ENCODE measurements around the gene EARS2. TPM values are rescaled to one million over a fixed set of nuclear protein-coding genes. Genes with fewer than 3 reads are reported as not detected.

EARS2 gene
- total RNA-seq, 1 donor, result 22.6 TPM

DNA sequence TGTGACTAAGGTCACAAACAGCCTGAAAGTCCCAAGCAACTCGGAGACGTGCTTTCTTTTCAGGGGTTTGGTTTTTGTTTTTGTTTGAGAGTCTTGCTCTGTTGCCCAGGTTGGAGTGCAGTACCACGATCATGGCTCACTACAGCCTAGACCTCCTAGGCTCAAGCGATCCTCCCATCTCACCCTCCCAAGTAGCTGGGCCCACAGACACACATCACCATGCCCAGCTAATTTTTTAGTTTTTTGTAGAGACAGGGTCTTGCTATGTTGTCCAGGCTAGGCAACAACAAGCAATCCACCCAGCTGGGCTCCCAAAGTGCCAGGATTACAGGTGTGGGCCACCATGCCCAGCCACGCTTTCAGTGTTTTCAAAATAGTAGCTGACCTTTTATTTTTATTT, 27.1 kb downstream of the EARS2 start:
- H3K4me3 ChIP-seq (ENCODE audit: low read depth, low read length), result no peak overlapping the region
- TF ChIP-seq, protein P1, sequence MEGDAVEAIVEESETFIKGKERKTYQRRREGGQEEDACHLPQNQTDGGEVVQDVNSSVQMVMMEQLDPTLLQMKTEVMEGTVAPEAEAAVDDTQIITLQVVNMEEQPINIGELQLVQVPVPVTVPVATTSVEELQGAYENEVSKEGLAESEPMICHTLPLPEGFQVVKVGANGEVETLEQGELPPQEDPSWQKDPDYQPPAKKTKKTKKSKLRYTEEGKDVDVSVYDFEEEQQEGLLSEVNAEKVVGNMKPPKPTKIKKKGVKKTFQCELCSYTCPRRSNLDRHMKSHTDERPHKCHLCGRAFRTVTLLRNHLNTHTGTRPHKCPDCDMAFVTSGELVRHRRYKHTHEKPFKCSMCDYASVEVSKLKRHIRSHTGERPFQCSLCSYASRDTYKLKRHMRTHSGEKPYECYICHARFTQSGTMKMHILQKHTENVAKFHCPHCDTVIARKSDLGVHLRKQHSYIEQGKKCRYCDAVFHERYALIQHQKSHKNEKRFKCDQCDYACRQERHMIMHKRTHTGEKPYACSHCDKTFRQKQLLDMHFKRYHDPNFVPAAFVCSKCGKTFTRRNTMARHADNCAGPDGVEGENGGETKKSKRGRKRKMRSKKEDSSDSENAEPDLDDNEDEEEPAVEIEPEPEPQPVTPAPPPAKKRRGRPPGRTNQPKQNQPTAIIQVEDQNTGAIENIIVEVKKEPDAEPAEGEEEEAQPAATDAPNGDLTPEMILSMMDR (IDR thresholded peaks at IDR 0.05; ENCODE audit: insufficient read depth, low read length), result no peak
- no peak for DNase-seq (ENCODE audit: low read depth)

DNA sequence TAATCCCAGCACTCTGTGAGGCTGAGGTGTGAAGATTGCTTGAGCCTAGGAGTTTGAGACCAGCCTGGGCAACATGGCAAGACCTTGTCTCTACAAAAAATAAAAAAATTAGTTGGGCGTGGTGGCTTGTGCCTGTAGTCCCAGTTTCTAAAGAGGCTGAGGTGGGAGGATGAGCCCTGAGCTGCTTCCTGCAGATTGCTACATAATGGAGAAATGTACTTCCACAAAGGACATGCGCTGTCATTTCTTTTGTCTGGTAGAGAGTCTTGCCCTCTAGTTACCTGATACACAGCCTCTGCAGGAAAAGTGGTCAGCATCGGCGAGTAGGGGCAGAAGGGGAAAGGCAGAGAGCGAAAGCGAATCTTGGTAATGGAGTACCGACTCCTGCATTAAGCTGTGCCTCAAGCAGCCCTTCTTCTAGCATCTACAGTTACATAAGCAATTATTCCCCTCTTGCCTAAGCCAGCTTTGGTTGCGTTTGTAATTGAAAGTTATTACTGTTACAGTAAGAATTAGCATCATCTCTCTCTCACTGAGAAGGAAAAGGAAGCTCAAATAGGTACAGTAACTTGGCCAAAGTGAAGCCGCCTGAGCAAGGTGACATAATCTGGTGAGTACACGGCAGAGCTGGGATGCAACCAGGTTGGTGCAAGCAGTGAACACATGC, 28.4 kb downstream of the EARS2 start:
- DNase-seq (ENCODE audit: low read depth), result no peak
- no peak overlapping the region for H3K4me3 ChIP-seq (ENCODE audit: low read depth, low read length)
- TF ChIP-seq, protein P1 (IDR thresholded peaks at IDR 0.05; ENCODE audit: insufficient read depth, low read length), result no peak

DNA sequence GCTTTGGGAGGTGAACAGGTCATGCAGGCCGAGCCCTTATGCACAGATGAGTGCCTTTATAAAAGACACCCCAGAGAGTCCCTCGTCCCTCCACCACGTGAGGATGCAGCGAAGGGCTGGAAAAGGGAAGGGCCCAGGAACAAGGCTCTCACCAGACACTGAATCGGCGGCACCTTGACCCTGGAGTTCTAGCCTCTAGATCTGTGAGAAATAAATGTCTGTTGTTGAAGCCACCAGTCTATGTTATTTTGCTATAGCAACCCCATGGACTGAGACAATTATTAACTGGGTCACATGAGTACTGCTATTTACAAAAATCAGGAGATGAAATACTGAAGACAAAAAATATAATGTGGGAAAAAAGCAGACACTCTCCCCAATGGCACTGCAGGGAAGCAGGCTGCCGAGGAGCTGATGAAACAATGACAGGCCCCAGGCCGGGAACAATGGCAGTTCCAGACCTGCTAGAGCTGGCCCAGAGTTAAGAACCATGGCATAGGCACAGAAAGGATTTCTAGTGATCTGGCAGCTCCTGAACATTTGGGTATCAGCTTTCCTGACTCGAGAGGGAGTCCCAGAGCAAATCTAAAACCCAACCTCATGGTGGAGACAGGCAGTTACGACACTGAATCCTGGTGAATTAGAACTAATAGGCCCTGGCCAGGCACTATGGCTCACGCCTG, 29.0 kb downstream of the EARS2 start:
- H3K4me3 ChIP-seq (ENCODE audit: low read depth, low read length), result no peak overlapping the region
- TF ChIP-seq, protein P1 (IDR thresholded peaks at IDR 0.05; ENCODE audit: insufficient read depth, low read length), result no peak
- DNase-seq (ENCODE audit: low read depth), result no peak

DNA sequence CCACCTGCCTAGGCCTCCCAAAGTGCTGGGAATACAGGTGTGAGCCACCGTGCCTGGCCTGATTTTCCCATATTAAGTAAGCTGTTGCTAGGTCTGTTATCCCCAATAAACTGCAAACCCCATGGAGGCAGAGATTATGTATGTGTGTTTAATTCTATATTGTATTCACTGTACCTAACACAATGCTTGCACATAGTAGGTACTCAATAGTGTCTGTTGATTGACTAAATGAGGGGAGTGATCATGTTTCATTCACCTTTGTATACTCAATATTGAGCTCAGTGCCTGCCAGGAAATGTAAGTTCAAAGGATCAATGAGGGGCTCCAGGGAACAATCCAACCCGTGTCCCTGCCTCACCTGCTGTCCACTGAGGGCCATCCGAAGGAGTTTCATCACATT, 32.3 kb downstream of the EARS2 start:
- H3K4me3 ChIP-seq (ENCODE audit: low read depth, low read length), result no peak overlapping the region
- DNase-seq (ENCODE audit: low read depth), result no peak
- TF ChIP-seq, protein P1 (IDR thresholded peaks at IDR 0.05; ENCODE audit: insufficient read depth, low read length), result no peak

DNA sequence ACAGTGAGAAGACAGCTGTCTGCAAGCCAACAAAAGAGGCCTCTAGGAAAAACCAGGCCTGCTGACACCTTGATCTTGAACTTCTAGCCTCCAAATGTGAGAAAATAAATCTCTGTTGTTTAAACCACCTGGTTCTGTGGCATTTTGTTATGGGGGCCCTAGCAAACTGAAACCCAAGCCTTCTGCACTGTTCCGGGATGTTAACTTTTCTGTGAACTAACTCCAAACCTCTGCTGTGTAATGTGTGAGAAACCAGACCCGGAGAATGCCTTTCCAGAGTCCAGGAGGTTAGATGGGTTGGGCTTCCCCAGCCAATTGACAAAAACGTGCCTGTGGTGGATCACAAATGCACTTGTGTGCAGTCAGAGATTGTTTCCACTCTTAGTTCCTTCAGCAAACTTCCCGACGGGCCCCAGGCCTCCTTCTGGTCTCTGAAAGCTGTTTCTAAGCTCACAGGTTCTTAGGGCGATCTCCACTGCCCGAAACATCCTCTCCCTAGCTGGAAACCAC, 33.2 kb downstream of the EARS2 start:
- DNase-seq (ENCODE audit: low read depth), result no peak
- TF ChIP-seq, protein P1 (IDR thresholded peaks at IDR 0.05; ENCODE audit: insufficient read depth, low read length), result no peak
- H3K4me3 ChIP-seq (ENCODE audit: low read depth, low read length), result no peak overlapping the region

DNA sequence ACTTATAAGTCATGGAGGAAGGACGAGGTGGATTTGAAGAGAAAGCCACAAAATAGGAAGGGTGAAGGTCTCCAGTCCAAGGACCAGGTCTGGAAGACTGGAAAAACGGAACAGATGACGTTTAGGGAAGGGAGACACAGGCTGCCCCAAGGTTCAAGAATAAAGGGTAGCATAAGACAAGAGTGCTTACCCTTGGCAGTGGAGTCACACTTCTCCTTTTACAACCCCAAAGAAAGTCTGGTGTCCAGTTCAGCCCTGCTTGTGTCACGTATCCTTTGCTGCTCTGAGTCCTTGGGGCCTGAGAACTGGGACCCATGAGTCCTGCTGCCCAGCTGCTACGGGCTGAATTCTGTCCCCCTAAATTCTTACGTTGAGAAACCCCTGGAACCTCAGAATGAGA, 33.8 kb downstream of the EARS2 start:
- H3K4me3 ChIP-seq (ENCODE audit: low read depth, low read length), result no peak overlapping the region
- TF ChIP-seq, protein P1 (IDR thresholded peaks at IDR 0.05; ENCODE audit: insufficient read depth, low read length), result no peak
- DNase-seq (ENCODE audit: low read depth), result no peak

Data from fibroblast of the aortic adventitia (primary cell).